GM18519 (cell line): ENCODE measurements around the gene TAGLN2.

Source experiments
- ATAC-seq: cut with Tn5 transposase; IDR thresholded peaks from one replicate; pipeline ENCODE4 v1.9.1; 2021; ENCODE audit warnings: mild to moderate bottlenecking, moderate library complexity; ENCODE audit not compliant: unreplicated experiment, low FRiP score

The TAGLN2 gene

GRCh38 chr1:159951016-159951415, 25.7 kb upstream of the TAGLN2 start:
- no peak for ATAC-seq

- ATAC-seq, result no peak
Observed at GRCh38 chr1:159949981-159950381, 24.7 kb upstream of the TAGLN2 start.

GRCh38 chr1:159949123-159949522, 23.8 kb upstream of the TAGLN2 start:
- ATAC-seq, result no peak

GRCh38 chr1:159947942-159948341, 22.6 kb upstream of the TAGLN2 start:
- no peak for ATAC-seq

- no peak for ATAC-seq
Observed at GRCh38 chr1:159946242-159947187, 21.2 kb upstream of the TAGLN2 start.

GRCh38 chr1:159945483-159946241, 20.4 kb upstream of the TAGLN2 start, which contains the start of gene IGSF9:
Gene IGSF9, minus strand, starts transcription at chr1:159945613. Its CDS starts 2,159 bp downstream, at chr1:159943454.
- ATAC-seq, result no peak

GRCh38 chr1:159944623-159945455, 19.5 kb upstream of the TAGLN2 start:
- no peak for ATAC-seq

GRCh38 chr1:159943908-159944622, 18.8 kb upstream of the TAGLN2 start:
- no peak for ATAC-seq

- no peak for ATAC-seq
Observed at GRCh38 chr1:159943278-159943640, 18.0 kb upstream of the TAGLN2 start.

- no peak for ATAC-seq
Observed at GRCh38 chr1:159942632-159943277, 17.4 kb upstream of the TAGLN2 start.

- ATAC-seq, result no peak
Observed at GRCh38 chr1:159941591-159942560, 16.6 kb upstream of the TAGLN2 start.

- no peak for ATAC-seq
Observed at GRCh38 chr1:159941141-159941540, 15.8 kb upstream of the TAGLN2 start.

GRCh38 chr1:159940006-159940620, 14.8 kb upstream of the TAGLN2 start:
- ATAC-seq, result no peak

GRCh38 chr1:159939678-159940002, 14.3 kb upstream of the TAGLN2 start:
- ATAC-seq, result no peak

- ATAC-seq, result no peak
Observed at GRCh38 chr1:159938905-159939677, 13.8 kb upstream of the TAGLN2 start.

- no peak for ATAC-seq
Observed at GRCh38 chr1:159938211-159938852, 13.0 kb upstream of the TAGLN2 start.
